ENCODE measurements around the gene FUT2.

DNA sequence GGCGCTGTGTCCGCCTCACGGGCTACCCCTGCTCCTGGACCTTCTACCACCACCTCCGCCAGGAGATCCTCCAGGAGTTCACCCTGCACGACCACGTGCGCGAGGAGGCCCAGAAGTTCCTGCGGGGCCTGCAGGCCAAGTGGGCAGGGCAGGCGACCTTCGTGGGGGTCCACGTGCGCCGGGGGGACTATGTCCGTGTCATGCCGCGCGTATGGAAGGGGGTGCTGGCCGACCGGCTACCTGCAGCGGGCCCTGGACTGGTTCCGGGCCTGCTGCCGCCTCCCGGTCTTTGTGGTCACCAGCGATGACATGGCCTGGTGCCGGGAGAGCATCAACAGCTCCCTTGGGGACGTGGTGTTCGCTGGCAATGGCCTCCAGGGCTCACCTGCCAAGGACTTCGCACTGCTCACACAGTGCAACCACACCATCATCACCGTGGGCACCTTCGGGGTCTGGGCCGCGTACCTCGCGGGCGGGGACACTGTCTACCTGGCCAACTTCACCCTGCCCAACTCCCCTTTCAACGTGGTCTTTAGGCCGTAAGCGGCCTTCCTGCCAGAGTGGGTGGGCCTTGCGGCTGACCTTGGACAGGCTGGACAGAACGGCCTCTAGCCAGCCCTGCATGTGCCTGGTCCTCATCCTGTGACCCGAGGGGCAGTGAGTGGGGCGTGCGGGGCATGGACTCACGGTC is 15.2 kb upstream of the FUT2 start:
- no peak for TF ChIP-seq POLR2A (IDR thresholded peaks at IDR 0.05)
- TF ChIP-seq, protein P1, sequence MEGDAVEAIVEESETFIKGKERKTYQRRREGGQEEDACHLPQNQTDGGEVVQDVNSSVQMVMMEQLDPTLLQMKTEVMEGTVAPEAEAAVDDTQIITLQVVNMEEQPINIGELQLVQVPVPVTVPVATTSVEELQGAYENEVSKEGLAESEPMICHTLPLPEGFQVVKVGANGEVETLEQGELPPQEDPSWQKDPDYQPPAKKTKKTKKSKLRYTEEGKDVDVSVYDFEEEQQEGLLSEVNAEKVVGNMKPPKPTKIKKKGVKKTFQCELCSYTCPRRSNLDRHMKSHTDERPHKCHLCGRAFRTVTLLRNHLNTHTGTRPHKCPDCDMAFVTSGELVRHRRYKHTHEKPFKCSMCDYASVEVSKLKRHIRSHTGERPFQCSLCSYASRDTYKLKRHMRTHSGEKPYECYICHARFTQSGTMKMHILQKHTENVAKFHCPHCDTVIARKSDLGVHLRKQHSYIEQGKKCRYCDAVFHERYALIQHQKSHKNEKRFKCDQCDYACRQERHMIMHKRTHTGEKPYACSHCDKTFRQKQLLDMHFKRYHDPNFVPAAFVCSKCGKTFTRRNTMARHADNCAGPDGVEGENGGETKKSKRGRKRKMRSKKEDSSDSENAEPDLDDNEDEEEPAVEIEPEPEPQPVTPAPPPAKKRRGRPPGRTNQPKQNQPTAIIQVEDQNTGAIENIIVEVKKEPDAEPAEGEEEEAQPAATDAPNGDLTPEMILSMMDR (IDR thresholded peaks at IDR 0.05 in 4 of 5, conservative IDR thresholded peaks at IDR 0.05 in 1 of 5): no peak
